ENCODE results near the gene SGK1.

- no peak for TF ChIP-seq CHD2 (IDR thresholded peaks at IDR 0.05; ENCODE audit: low read length, partially characterized antibody)
- TF ChIP-seq, protein P1, sequence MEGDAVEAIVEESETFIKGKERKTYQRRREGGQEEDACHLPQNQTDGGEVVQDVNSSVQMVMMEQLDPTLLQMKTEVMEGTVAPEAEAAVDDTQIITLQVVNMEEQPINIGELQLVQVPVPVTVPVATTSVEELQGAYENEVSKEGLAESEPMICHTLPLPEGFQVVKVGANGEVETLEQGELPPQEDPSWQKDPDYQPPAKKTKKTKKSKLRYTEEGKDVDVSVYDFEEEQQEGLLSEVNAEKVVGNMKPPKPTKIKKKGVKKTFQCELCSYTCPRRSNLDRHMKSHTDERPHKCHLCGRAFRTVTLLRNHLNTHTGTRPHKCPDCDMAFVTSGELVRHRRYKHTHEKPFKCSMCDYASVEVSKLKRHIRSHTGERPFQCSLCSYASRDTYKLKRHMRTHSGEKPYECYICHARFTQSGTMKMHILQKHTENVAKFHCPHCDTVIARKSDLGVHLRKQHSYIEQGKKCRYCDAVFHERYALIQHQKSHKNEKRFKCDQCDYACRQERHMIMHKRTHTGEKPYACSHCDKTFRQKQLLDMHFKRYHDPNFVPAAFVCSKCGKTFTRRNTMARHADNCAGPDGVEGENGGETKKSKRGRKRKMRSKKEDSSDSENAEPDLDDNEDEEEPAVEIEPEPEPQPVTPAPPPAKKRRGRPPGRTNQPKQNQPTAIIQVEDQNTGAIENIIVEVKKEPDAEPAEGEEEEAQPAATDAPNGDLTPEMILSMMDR (IDR thresholded peaks at IDR 0.05), result no peak
- TF ChIP-seq NRF1 (IDR thresholded peaks at IDR 0.05; ENCODE audit: low read depth, low read length), result no peak
- no peak for TF ChIP-seq USF2 (IDR thresholded peaks at IDR 0.05; ENCODE audit: borderline replicate concordance, low read depth, low read length)
- no peak for TF ChIP-seq RAD21 (IDR thresholded peaks at IDR 0.05; ENCODE audit: low read length)
- TF ChIP-seq, protein P2, sequence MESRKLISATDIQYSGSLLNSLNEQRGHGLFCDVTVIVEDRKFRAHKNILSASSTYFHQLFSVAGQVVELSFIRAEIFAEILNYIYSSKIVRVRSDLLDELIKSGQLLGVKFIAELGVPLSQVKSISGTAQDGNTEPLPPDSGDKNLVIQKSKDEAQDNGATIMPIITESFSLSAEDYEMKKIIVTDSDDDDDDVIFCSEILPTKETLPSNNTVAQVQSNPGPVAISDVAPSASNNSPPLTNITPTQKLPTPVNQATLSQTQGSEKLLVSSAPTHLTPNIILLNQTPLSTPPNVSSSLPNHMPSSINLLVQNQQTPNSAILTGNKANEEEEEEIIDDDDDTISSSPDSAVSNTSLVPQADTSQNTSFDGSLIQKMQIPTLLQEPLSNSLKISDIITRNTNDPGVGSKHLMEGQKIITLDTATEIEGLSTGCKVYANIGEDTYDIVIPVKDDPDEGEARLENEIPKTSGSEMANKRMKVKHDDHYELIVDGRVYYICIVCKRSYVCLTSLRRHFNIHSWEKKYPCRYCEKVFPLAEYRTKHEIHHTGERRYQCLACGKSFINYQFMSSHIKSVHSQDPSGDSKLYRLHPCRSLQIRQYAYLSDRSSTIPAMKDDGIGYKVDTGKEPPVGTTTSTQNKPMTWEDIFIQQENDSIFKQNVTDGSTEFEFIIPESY (IDR thresholded peaks at IDR 0.05; ENCODE audit: borderline replicate concordance, low read depth), result no peak
- no peak for TF ChIP-seq MAX (IDR thresholded peaks at IDR 0.05; ENCODE audit: low read depth)
- TF ChIP-seq TEAD4 (IDR thresholded peaks at IDR 0.05; ENCODE audit: borderline replicate concordance, insufficient read depth), result no peak
- TF ChIP-seq MXI1 (IDR thresholded peaks at IDR 0.05; ENCODE audit: low read depth, low read length), result no peak
- TF ChIP-seq SMC3 (IDR thresholded peaks at IDR 0.05; ENCODE audit: low read depth, low read length), result no peak
- no peak for TF ChIP-seq RFX5 (IDR thresholded peaks at IDR 0.05; ENCODE audit: low read length)
- TF ChIP-seq FOSL2 (IDR thresholded peaks at IDR 0.05; ENCODE audit: borderline replicate concordance, low read depth), result no peak
Observed at GRCh38 chr6:134296762-134297161, 21.1 kb downstream of the SGK1 start.

All from SK-N-SH (cell line).